Measurements from ENCODE around the gene RTP2. TPM values are rescaled to one million over a fixed set of nuclear protein-coding genes. Genes with fewer than 3 reads are reported as not detected.

The RTP2 gene
- total and polyA plus RNA-seq, 9 of the 15 experiments (the other 6 are each of a cell fraction or from before 2014, with no cell fraction given): not detected

DNA sequence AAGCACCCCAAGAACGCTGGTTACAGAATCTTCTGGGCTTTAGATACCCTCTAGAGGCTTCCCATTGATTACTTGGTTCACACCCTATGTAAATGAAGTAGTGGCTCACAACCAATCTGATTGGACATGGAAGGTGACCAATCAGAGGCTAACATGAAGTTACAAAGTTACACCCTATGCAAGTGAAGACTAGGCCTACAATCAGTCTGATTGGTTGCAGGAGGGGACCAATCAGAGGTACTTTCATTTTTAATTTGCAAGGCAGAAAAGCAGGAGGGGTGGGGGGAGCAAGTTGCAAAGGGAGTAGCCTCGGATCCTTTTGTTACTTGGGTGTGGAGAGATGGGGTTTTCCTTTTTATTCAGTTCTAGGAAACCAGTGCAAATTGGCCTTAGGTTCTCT lies 11.1 kb upstream of the RTP2 start (continued):
- TF ChIP-seq, protein P1, sequence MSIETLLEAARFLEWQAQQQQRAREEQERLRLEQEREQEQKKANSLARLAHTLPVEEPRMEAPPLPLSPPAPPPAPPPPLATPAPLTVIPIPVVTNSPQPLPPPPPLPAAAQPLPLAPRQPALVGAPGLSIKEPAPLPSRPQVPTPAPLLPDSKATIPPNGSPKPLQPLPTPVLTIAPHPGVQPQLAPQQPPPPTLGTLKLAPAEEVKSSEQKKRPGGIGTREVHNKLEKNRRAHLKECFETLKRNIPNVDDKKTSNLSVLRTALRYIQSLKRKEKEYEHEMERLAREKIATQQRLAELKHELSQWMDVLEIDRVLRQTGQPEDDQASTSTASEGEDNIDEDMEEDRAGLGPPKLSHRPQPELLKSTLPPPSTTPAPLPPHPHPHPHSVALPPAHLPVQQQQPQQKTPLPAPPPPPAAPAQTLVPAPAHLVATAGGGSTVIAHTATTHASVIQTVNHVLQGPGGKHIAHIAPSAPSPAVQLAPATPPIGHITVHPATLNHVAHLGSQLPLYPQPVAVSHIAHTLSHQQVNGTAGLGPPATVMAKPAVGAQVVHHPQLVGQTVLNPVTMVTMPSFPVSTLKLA (conservative IDR thresholded peaks at IDR 0.05): no peak
- TF ChIP-seq HDAC3 (IDR thresholded peaks at IDR 0.05; ENCODE audit: borderline replicate concordance, partially characterized antibody) (no peak), HNRNPH1 (optimal IDR thresholded peaks at IDR 0.05; ENCODE audit: low read depth, low read length) (no peak), CAMTA2 (CRISPR knock-in tag; conservative IDR thresholded peaks at IDR 0.05) (no peak), TFAM (CRISPR knock-in tag; conservative IDR thresholded peaks at IDR 0.05) (no peak), ZKSCAN3 (CRISPR knock-in tag; IDR thresholded peaks at IDR 0.05) (peak; percentile 56; the same call in 1 of the 2 replicates), ZNF184 (CRISPR knock-in tag; IDR thresholded peaks at IDR 0.05) (no peak), NFYB (IDR thresholded peaks at IDR 0.05; ENCODE audit: extremely low read depth, insufficient read length) (peak; percentile 22), ZC3H4 (CRISPR knock-in tag; IDR thresholded peaks at IDR 0.05; ENCODE audit: borderline replicate concordance) (no peak)
- TF ChIP-seq, protein P2, sequence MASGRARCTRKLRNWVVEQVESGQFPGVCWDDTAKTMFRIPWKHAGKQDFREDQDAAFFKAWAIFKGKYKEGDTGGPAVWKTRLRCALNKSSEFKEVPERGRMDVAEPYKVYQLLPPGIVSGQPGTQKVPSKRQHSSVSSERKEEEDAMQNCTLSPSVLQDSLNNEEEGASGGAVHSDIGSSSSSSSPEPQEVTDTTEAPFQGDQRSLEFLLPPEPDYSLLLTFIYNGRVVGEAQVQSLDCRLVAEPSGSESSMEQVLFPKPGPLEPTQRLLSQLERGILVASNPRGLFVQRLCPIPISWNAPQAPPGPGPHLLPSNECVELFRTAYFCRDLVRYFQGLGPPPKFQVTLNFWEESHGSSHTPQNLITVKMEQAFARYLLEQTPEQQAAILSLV (tag; IDR thresholded peaks at IDR 0.05): no peak

Measured in K562 (cell line).